ENCODE measurements around the gene PGAP6. TPM values are rescaled to one million over a fixed set of nuclear protein-coding genes. Genes with fewer than 3 reads are reported as not detected.
"Not testable (repeated sequence)": the region's sequence is repeated elsewhere in the genome, so short reads cannot be mapped to it uniquely, and the experiment has no call there.

Gene PGAP6
- total RNA-seq, 1 donor from 2014 or later = 132 TPM

DNA sequence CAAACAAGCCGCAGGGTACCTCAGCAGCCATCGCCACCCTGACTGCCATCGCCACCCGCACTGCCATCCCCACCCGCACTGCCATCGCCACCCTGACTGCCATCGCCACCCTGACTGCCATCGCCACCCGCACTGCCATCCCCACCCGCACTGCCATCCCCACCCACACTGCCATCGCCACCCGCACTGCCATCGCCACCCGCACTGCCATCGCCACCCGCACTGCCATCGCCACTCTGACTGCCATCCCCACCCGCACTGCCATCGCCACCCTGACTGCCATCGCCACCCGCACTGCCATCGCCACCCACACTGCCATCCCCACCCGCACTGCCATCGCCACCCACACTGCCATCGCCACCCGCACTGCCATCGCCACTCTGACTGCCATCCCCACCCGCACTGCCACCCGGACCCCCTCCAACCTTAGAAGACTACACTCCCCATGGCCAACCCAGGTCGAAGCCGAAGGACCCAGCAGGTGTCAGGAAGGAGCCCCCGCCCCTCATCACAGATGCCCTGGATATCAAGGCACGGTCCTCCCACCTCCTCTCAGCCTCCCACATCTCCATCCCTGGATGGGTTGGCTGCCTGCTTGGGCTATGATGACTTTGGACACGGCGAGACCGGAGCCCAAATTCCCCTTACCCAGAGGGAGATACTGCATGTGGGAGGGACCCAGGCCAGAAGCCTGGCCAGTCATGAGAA, 3.5 kb downstream of the PGAP6 start:
- not testable (repeated sequence) for DNase-seq

DNA sequence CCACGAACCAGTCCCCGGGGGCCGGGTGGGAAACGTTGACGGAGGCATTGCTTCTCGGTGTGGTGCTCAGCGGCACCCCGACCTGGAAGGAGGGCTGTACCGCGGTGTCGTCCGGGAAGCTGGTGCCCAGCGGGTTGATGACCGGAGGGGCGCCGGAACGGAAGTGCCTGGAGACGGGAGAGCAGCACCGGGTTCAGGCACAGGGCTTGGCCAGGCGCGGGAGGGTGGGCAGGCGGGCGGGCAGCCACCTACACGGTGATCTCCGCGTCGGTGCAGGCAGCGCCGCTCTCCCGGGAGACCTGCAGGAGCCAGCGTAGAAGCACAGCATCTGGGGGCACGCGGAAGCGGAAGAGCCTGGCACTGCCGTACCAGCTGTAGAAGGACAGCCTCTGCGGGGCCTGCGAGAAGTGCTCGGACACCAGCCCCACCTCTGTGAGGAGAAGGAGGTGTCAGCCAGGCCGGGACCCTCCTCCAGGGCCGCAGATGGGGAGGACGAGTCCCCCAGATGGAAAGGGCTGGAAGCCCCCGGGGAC, 4.3 kb downstream of the PGAP6 start:
- DNase-seq = no peak

- DNase-seq = no peak
Measured at GRCh38 chr16:376817-377418, 4.9 kb downstream of the PGAP6 start.

DNA sequence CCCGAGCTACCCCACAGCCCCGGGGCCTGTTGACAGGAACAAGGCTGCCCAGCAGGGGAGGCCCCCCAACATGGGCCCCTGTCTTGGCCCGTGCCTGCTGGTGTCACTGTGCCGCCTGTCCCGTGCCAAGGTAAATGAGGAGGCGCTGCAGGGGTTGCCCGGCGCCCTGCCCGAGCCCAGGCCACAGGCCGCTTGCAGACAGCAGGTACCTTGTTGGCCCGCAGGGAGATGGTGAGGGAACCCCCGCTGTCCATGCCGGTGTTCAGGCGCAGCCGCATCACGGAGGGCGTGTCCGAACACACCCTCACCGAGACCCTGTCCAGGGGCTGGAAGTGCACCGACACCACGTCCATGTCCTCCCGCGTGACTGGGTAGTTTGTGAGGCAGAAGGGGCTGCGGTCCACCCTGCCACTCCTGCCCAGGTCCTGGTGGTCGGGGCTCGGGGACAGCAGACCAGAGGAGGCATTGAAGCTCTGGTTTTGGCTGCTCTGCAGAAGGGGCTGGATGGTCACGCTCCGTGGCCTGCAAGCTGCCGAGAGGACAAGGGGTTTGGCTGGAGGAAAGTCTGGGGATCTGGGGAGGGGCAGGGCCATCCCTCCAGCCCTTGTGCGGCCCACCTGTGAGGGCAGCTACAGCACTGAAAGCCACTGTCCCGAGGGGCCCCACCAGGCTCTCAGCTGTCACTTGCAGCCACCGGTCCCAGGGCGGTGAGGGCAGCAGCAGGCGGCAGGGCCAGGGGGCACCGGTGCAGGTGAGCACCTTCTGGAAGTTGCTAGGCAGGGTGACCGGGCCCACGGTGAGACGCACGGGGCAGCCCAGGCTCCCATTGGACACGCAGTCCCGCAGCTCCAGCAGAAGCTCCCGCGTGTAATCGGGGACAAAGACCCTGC, 5.6 kb downstream of the PGAP6 start:
- no peak for DNase-seq

- DNase-seq = no peak
Measured at GRCh38 chr16:375212-375611, 6.6 kb downstream of the PGAP6 start.

DNA sequence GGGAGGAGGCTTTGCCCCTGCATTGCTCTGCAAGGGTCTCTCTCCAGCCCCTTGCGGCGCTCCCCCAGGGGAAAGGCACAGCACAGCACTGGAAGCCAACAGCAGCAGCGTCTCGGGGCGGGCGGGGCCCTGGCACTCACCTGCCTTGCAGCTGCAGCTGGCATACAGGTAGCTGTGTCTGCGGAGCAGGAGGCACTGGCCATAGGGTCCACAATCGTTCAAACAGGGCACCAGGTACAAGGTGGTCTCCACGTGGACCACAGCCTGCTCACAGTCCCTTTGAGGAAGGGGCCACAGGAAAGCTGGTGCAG, 7.2 kb downstream of the PGAP6 start:
- DNase-seq = no peak

DNA sequence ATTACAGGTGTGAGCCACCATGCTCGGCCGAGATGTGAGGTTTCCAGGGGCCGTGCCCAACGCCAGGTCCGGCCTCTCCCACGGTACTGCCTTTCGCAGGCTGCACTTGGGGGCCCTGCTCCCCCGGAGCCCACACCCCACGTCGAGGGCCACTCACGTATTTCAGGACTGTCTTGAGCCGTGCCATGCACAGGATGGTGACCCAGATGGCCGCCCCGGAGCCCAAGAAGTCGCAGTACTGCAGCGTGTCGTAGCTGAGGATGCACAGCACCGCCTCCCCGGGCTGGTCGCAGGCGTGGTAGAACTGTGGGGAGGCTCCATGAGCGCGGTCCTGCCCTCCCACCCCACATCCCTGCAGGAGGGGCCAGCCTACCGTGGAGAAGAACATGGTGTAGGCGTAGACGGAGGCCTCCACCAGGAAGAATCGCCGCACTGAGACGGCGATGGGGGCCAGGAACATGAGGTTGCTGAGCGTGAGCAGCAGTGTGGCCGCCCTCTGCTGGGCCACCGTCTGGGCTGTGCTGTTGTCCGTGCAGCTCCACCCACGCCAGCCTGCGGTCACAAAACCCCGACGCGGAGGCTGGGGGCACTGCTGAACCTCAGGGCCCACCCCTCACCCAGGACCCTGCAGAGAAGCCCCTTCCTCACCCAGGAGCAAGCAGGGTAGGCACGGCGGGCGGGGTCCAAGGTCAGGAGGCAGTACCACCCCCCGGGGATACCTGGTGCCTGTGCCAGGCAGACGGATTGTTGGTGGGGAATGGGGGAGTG, 7.7 kb downstream of the PGAP6 start:
- DNase-seq = no peak

DNA sequence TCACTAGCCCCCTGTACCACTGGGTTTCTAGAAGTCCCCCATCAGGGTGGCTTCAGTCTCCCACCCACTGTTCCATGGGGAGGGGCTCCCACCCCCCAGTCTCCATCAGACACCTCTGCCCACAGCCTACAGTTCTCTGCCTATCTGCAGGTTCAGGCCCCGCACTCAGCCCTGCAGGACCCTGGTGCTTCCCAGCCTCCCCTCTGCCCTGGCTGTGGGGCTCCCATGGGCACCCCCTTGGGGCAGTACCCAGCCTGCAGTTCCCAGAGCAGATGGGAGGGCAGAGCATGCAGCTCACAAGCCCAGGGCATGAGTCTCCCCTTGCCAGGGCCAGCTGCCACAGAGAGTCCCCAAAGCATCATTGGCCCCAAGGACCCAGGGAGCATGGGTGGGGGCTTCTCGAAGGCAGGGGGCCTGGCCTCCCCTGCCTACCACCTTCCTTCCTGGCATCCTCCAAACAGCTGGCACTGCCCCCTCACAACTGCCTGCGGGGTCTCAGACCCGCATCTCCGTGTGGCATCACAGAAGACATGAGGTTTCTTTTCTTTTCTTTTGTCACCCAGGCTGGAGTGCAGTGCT, 8.7 kb downstream of the PGAP6 start:
- DNase-seq = no peak

DNA sequence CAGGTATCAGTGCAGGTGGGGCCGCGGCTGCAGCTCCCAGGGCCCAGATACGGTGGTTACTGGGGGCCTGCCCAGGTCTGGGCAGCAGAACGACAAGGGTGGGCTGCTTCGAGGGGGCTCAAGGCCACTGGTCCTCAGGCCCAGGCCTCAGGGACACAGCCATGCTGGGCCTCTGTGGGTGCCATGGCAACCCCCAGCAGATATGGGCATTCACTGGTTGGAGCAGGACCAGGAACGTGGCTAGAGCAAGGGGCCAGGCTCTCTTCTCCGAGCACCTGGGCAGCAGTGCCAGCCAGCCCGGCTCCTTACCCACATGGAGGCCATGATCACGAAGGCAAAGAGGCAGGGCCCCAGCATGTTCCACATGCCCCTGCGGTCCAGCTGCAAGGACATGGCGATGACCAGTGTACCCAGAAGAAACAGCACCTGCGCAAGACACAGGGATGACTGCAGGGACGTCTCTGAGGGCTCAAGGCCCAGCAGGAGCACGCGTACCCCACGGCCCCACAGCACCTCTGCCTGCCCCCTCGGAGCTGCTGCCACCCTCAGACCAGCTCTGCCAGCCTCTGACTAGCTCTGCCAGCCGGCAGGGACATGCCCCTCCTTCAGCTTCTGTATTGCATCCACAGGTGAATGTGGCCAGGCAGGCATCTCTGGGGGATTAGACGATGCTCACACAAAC, 9.3 kb downstream of the PGAP6 start:
- DNase-seq = no peak

DNA sequence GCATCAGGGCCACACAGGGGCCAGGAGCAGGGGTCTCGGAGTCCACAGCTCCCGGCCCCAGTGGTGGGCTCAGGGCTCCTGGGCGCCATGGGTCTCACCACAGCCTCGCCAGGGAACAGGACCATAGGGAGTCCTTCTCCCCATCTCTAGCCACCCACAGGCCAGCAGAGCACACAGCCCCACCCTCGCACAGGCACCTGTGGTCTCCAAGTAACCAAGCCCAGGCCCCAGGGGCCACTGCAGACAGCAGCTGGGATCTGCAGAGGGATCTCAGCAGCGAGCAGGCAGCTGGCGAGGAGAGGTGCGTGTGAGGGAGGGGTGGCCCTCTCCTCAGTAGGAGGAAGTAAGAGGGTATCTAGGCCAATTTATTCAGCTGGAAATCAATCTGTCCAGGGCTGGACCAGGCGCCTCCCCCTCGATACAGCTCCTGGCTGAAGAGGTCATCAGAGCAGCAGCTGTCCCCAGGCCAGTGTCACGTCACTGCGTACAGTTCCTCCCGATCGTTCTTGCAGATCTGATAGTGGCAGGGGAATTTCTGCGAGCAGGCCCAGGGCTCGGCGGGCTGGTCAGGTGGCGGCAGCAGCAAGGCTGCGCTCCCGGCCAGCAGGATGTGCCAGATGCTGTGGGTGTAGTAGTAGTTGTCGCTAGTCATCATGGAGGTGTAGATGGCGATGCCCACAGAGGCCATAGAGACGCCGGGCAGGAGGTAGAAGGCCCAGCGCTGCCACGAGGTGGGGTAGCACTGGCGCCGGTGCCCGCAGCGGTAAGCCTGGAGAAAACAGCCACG, 10.1 kb downstream of the PGAP6 start:
- DNase-seq = no peak

DNA sequence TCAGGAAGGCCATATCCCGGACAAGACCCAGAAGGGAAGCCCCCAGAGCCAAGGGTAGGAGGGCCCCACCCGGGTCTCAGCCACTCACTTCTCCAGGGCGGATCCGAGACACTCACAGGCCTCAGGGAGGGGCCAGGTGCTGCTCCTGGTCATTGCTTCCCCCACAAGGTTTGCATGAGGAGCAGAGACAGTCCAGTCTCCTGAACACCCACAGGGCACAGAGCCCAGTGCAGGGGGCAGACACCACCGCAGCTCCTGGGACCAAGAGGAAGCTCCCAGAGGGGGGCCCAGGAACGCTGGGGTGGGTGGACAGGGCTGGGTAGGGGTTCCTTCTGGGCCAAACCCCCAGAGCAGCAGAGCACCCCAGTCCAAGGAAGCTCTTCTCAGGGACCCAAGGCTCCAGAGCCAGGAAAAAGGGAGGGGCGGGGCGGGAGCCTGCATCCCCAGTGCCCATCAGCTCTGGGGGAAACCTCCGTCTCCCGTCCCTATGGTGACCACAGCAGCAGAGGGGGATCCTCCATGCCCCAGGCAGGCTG, 10.7 kb downstream of the PGAP6 start:
- no peak for DNase-seq

DNA sequence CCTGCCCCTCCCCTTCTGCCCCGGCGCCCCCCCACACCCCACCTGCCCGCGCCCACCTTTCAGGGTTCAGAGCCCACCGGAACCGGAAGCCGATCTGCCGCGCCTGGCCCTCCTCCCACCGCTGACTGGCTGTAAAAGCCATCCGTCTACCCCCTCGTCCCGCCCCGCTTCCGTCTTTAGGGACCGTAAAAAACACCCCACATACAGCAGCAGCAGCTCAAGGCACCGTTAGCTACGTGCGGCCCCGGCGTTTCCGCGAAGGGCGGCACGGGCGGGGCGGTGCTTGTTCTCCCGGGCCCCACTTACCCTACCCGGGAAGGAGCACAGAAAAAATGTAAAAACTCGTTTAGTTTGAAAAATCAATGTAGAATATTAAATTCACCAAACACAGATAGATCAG, 11.3 kb downstream of the PGAP6 start, which contains the start of gene MRPL28:
Gene MRPL28, minus strand, starts transcription at position 96 of the 400 bp plus-strand sequence. CDS start 320 bp downstream, outside the sequence.
- DNase-seq = peak; percentile 96

- DNase-seq = peak; percentile 46
Measured at GRCh38 chr16:369866-370436, 11.8 kb downstream of the PGAP6 start.

GRCh38 chr16:369275-369865, 12.4 kb downstream of the PGAP6 start:
- DNase-seq = no peak

DNA sequence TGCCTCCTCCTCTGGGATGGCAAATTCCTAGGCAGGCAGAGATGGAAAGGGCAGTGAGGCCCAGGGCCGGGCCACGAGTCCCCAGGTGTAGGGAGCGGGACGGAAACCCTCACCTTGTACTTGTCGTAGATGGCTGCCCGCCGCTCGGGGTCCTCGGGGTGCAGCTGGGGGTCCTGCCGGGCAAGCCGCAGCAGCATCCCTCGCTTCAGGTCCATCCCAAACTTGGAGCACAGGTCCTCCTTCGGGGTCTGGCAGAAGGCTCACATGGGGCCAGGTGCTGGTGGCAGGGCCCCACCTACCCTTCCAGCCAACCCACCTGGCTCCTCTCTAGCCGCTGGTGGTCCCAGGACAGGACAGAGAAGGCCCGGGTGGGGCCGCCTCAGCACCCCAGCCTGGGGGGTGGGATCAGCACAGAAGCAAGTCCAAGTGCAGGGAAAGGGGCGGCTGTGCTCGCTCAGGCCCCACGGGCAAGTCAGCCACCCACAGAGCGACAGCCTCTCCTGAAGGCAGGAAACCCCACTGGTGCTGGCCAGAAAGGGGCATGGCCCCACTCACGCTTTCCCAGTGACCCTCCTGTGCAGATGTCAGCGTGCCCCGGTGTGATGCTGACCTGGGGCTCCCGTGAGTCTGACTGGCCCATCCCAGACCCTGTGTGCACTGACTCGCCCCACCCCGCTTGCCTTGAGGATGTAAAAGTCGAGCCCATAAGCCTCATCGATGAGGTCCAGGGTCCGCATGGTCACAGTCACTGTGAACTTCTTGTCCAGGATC, 13.2 kb downstream of the PGAP6 start:
- DNase-seq = no peak

- DNase-seq = no peak
Measured at GRCh38 chr16:367333-367903, 14.4 kb downstream of the PGAP6 start.

- DNase-seq = no peak
Measured at GRCh38 chr16:366476-366875, 15.3 kb downstream of the PGAP6 start.
